ENCODE measurements around the gene RABGAP1L. TPM values are rescaled to one million over a fixed set of nuclear protein-coding genes. Genes with fewer than 3 reads are reported as not detected.

The RABGAP1L gene
- total and polyA plus RNA-seq, 2 of the 4 experiments (the other 2 are of a cell fraction) = 7.9 to 26.7 TPM

GRCh38 chr1:174800216-174800851 is 641.0 kb downstream of the RABGAP1L start:
- peaks cover 3% of the 10 kb centered on the region; the same call in 1 of the 2 replicates for H4K20me1 ChIP-seq (ENCODE audit: insufficient read depth, low read length)
- ATAC-seq (ENCODE audit: low read depth) (peak; percentile 28), DNase-seq (peak; percentile 3)
- no peak overlapping the region for H2BK120ac ChIP-seq (ENCODE audit: low read depth, low read length)
- H2AK5ac ChIP-seq (ENCODE audit: low read depth, low read length) = no peak overlapping the region
- no peak overlapping the region for H2BK20ac ChIP-seq (ENCODE audit: low read depth, low read length)
- H3K4me1 ChIP-seq (ENCODE audit: control insufficient read depth, insufficient read depth, low read length) = 0 out of 2 replicates have a peak, but pooled peaks cover 2% of the 10 kb centered on the region
- H3K27me3 ChIP-seq (ENCODE audit: control insufficient read depth, insufficient read depth, low read length) = peaks cover 2% of the 10 kb centered on the region; the same call in 1 of the 2 replicates
- peak overlapping the region; percentile 89 for H2AFZ ChIP-seq (replicated peaks; ENCODE audit: low read length, poor library complexity)
- no peaks in the 10 kb centered on the region for H3K36me3 ChIP-seq (ENCODE audit: control insufficient read depth, insufficient read depth, low read length)
- H4K8ac ChIP-seq (ENCODE audit: low read depth in 2 of 2, low read length in 2 of 2) = no peak overlapping the region
- H3K4me3 ChIP-seq (ENCODE audit: insufficient read depth, low read depth, low read length) = peak overlapping the region; percentile 69
- H3K4ac ChIP-seq (ENCODE audit: low read depth, low read length) = 0 out of 2 replicates have a peak overlapping the region, but pooled peaks have one; percentile 19
- H3K79me1 ChIP-seq (ENCODE audit: low read depth in 1 of 2, low read length in 2 of 2) = no peaks in the 10 kb centered on the region
- no peak overlapping the region for H2AK9ac ChIP-seq (replicated peaks; ENCODE audit: low read depth, low read length, poor library complexity)
- H3K4me2 ChIP-seq (ENCODE audit: low read depth, low read length) = peak overlapping the region; percentile 94
- peak overlapping the region; percentile 58 for H3K23ac ChIP-seq (ENCODE audit: low read depth, low read length)
- no TSS peak for BruUV-seq (replicated peaks)
- H3K9ac ChIP-seq (ENCODE audit: low read depth, low read length) = peak overlapping the region; percentile 78
- ChIA-PET POLR2A (ENCODE audit: unreplicated experiment) (no interaction called here), CTCF (interaction anchor here (0.8 to 2.6 kb wide), 3 partner anchors 10 to 224 kb away, joined by 3 to 8 read pairs (median 3); no protein-coding TSS in a partner anchor)
- H4K5ac ChIP-seq (ENCODE audit: low read depth, low read length) = no peak overlapping the region
- intact Hi-C loops (cut with micrococcal nuclease) (no loop called here), in situ Hi-C loops (cut with MboI; ENCODE audit: low sequenced_read_pairs) (no loop called here), dilution Hi-C loops (cut with HindIII; ENCODE audit: low sequenced_read_pairs, unreplicated experiment) (no loop called here)
- no peak overlapping the region; the same call in 1 of the 2 replicates for H3K18ac ChIP-seq (ENCODE audit: low read depth, low read length)
- no CpG with 5 or more reads among the region's 10 CpGs for WGBS, 2 experiments (ENCODE audit: extremely low coverage in 2 of 2, insufficient read length in 1 of 2)
- H2BK15ac ChIP-seq (ENCODE audit: low read depth, low read length) = no peak overlapping the region
- no peak overlapping the region for H3K14ac ChIP-seq (replicated peaks; ENCODE audit: low read depth, low read length)
- H3K27ac ChIP-seq (ENCODE audit: insufficient read depth, low read length) = no peak overlapping the region
- no peak overlapping the region for H2BK5ac ChIP-seq (ENCODE audit: low read depth, low read length, poor library complexity, severe bottlenecking)
- no peak overlapping the region for H4K91ac ChIP-seq (ENCODE audit: insufficient read depth, low read depth, low read length)
- TF ChIP-seq USF2 (IDR thresholded peaks at IDR 0.05; ENCODE audit: low read depth, low read length) (no peak), SMC3 (IDR thresholded peaks at IDR 0.05; ENCODE audit: low read depth, low read length) (no peak), CHD1 (IDR thresholded peaks at IDR 0.05; ENCODE audit: low read depth, low read length) (no peak), FOS (IDR thresholded peaks at IDR 0.05; ENCODE audit: low read depth, low read length) (no peak), CEBPB (IDR thresholded peaks at IDR 0.05; ENCODE audit: low read depth, low read length) (no peak), POLR2A (IDR thresholded peaks at IDR 0.05; ENCODE audit: low read depth, low read length) (no peak), RCOR1 (IDR thresholded peaks at IDR 0.05; ENCODE audit: insufficient replicate concordance, low read length) (no peak), MAFK (IDR thresholded peaks at IDR 0.05; ENCODE audit: low read depth, low read length) (no peak), CTCF (conservative IDR thresholded peaks at IDR 0.05; ENCODE audit: low read depth, low read length) (no peak), RAD21 (IDR thresholded peaks at IDR 0.05; ENCODE audit: low read length) (no peak), NFE2L2 (IDR thresholded peaks at IDR 0.05; ENCODE audit: low read depth, low read length) (no peak), MXI1 (IDR thresholded peaks at IDR 0.05; ENCODE audit: borderline replicate concordance, low read depth, low read length) (no peak)
- no peak overlapping the region; the same call in 1 of the 2 replicates for H3K56ac ChIP-seq (ENCODE audit: extremely low read depth, insufficient read depth, low read length)
- H3K9me1 ChIP-seq (ENCODE audit: insufficient read depth, low read length) = no peaks in the 10 kb centered on the region
- no peaks in the 10 kb centered on the region for H3K9me3 ChIP-seq (ENCODE audit: control insufficient read depth, insufficient read depth, low read length)
